HCT116 (cell line): ENCODE measurements around the gene RPL13A. TPM values are rescaled to one million over a fixed set of nuclear protein-coding genes. Genes with fewer than 3 reads are reported as not detected.
A peak's percentile ranks its signal among the peaks of the same experiment; 100 is the strongest.

Experiments
- ATAC-seq: fragments of 200-7000 bp; cut with Tn5 transposase; 2 replicates; pipeline ENCODE4 v1.9.1; 2020; ENCODE audit warnings: mild to moderate bottlenecking, moderate library complexity
- BruUV-seq: library from RNA; stranded (reverse); fragments of 400-500 nt; replicated peaks from 2 replicates; lab custom pipeline; 2021; lab: Mats Ljungman, UMichigan
- CTCF ChIA-PET: fragments of 300-600 bp; sonication (Branson Sonifier 250); formaldehyde crosslinking; loops from one replicate; lab custom pipeline; 2021; ENCODE audit warnings: antibody characterized with exemption; lab: Charles Lee
- POLR2A ChIA-PET: fragments of 300-600, 350-600 bp; sonication (Branson Sonifier 250); formaldehyde crosslinking; loops from one replicate; lab custom pipeline; 2021; ENCODE audit warnings: antibody characterized with exemption; lab: Charles Lee
- RAD21 ChIA-PET, 2 experiments: fragments of 300-600 bp; sonication (Branson Sonifier 250); formaldehyde crosslinking; loops; one replicate each; lab custom pipeline; 2023; ENCODE audit warnings: low total read pairs in 2 of 2; ENCODE audit not compliant: uncharacterized antibody in 2 of 2, unreplicated experiment in 2 of 2, low non-redundant PET in 1 of 2; lab: Charles Lee
- DNase-seq: peaks from one replicate; pipeline ENCODE4 v3.0.0-alpha.2; 2010; ENCODE audit warnings: low read depth, low spot score
- H2AFZ ChIP-seq: fragments of 200-600 bp; shearing (Covaris generic), sonication (generic); 2 replicates; pipeline ENCODE4 v1.6.1; 2017; ENCODE audit warnings: low read depth, mixed run types, mixed read lengths, antibody characterized with exemption, low read length; ENCODE audit not compliant: poor library complexity, severe bottlenecking
- H3K27ac ChIP-seq: 2 replicates; pipeline ENCODE4 v1.5.1; 2012; ENCODE audit warnings: low read depth, low read length
- H3K27me3 ChIP-seq: fragments of 200-600 bp; sonication (generic); 2 replicates; pipeline ENCODE4 v1.6.1; 2016; ENCODE audit warnings: mixed run types, low read length, mixed read lengths; ENCODE audit not compliant: insufficient read depth
- H3K36me3 ChIP-seq, 2 experiments: fragments of 200-500 bp in 1 of 2; fragments of 200-600 bp in 1 of 2; sonication (Bioruptor generic) in 1 of 2; sonication (generic) in 1 of 2; 2 replicates each; pipeline versions ENCODE4 v1.5.1 to v1.6.1; 2014 to 2016; ENCODE audit warnings: low read length in 2 of 2, inconsistent platforms in 1 of 2, mixed read lengths in 1 of 2, mixed run types in 1 of 2; ENCODE audit not compliant: insufficient read depth in 2 of 2, control insufficient read depth in 1 of 2
- H3K4me1 ChIP-seq, 2 experiments: fragments of 200-600 bp in 1 of 2; sonication (generic) in 1 of 2; 2 replicates each; pipeline versions ENCODE4 v1.5.1 to v1.6.1; 2012 to 2017; ENCODE audit warnings: low read length in 2 of 2, inconsistent platforms in 1 of 2, mild to moderate bottlenecking in 1 of 2, mixed read lengths in 1 of 2, mixed run types in 1 of 2, moderate library complexity in 1 of 2; ENCODE audit not compliant: insufficient read depth in 2 of 2, control insufficient read depth in 1 of 2
- H3K4me2 ChIP-seq: fragments of 200-600 bp; sonication (generic); 2 replicates; pipeline ENCODE4 v1.6.1; 2017; ENCODE audit warnings: mixed run types, low read length, mixed read lengths
- H3K4me3 ChIP-seq, 2 experiments: fragments of 200-600 bp in 1 of 2; sonication (generic) in 1 of 2; replicated peaks in 1 of 2; 2 replicates each; pipeline ENCODE4 v1.5.1; 2011 to 2016; ENCODE audit warnings: low read length in 2 of 2, control low read depth in 1 of 2, low read depth in 1 of 2, mild to moderate bottlenecking in 1 of 2, mixed read lengths in 1 of 2, mixed run types in 1 of 2
- H3K79me2 ChIP-seq: fragments of 200-600 bp; sonication (generic); 2 replicates; pipeline ENCODE4 v1.6.1; 2017; ENCODE audit warnings: mild to moderate bottlenecking, mixed run types, low read length, moderate library complexity, mixed read lengths; ENCODE audit not compliant: insufficient read depth
- H3K9ac ChIP-seq: fragments of 200-600 bp; sonication (generic); 2 replicates; pipeline ENCODE4 v1.6.1; 2016; ENCODE audit warnings: low read length, mixed read lengths
- H3K9me2 ChIP-seq: fragments of 200-600 bp; sonication (generic), shearing (Covaris generic); 2 replicates; pipeline ENCODE4 v1.6.1; 2017; ENCODE audit warnings: mixed run types, mild to moderate bottlenecking, moderate library complexity; ENCODE audit not compliant: insufficient read depth
- H3K9me3 ChIP-seq, 2 experiments: fragments of 200-500 bp in 1 of 2; fragments of 200-600 bp in 1 of 2; sonication (Bioruptor generic) in 1 of 2; sonication (generic) in 1 of 2; 2 replicates each; pipeline ENCODE4 v1.6.1; 2014 to 2017; ENCODE audit warnings: low read length in 2 of 2, mixed read lengths in 2 of 2, inconsistent platforms in 1 of 2, low read depth in 1 of 2, mild to moderate bottlenecking in 1 of 2, mixed run types in 1 of 2, moderate library complexity in 1 of 2; ENCODE audit not compliant: control insufficient read depth in 1 of 2, insufficient read depth in 1 of 2
- H4K20me1 ChIP-seq: fragments of 200-600 bp; sonication (generic), shearing (Covaris generic); 2 replicates; pipeline ENCODE4 v1.6.1; 2017; ENCODE audit warnings: mixed run types, mild to moderate bottlenecking, moderate library complexity; ENCODE audit not compliant: insufficient read depth
- CEBPB ChIP-seq: IDR thresholded peaks from 2 replicates; pipeline ENCODE4 v1.6.1; 2012; ENCODE audit warnings: low read depth
- CTCF ChIP-seq, 3 experiments: fragments of 200-600 bp in 1 of 3; sonication (generic) in 1 of 3; IDR thresholded peaks in 2 of 3; conservative IDR thresholded peaks in 1 of 3; 2 replicates each; pipeline ENCODE4 v1.5.1; 2012 to 2017; ENCODE audit warnings: low read depth in 2 of 3, low read length in 2 of 3, antibody characterized with exemption in 1 of 3, borderline replicate concordance in 1 of 3, control low read depth in 1 of 3, mild to moderate bottlenecking in 1 of 3, mixed read lengths in 1 of 3, mixed run types in 1 of 3, moderate library complexity in 1 of 3; ENCODE audit not compliant: insufficient read depth in 1 of 3
- EZH2 ChIP-seq: fragments of 200-600 bp; sonication (generic); IDR thresholded peaks from 2 replicates; pipeline ENCODE4 v1.6.1; 2017; ENCODE audit warnings: antibody characterized with exemption, mixed run types
- EZH2phosphoT487 ChIP-seq: fragments of 200-600 bp; IDR thresholded peaks from 2 replicates; pipeline ENCODE4 v1.6.1; 2018; ENCODE audit warnings: antibody characterized with exemption, borderline replicate concordance
- RAD21 ChIP-seq: IDR thresholded peaks from 2 replicates; pipeline ENCODE4 v1.6.1; 2012; ENCODE audit warnings: low read depth, mild to moderate bottlenecking
- YY1 ChIP-seq: IDR thresholded peaks from 2 replicates; pipeline ENCODE4 v1.6.1; 2011; ENCODE audit warnings: low read length, low read depth, moderate library complexity, mild to moderate bottlenecking; ENCODE audit not compliant: insufficient replicate concordance; ENCODE audit errors: extremely low read depth
- intact Hi-C: fragments of 100-400 bp; cut with micrococcal nuclease; formaldehyde crosslinking; loops from 2 replicates; pipeline ENCODE4 v1.10.0; 2022
- total RNA-seq: library from RNA; stranded (reverse); gene quantifications from one replicate; pipeline ENCODE4 v1.2.1, GENCODE V29; 2021; ENCODE audit not compliant: unreplicated experiment

The RPL13A gene
- total RNA-seq, 1 experiment from 2014 or later: 3,719 TPM

DNA sequence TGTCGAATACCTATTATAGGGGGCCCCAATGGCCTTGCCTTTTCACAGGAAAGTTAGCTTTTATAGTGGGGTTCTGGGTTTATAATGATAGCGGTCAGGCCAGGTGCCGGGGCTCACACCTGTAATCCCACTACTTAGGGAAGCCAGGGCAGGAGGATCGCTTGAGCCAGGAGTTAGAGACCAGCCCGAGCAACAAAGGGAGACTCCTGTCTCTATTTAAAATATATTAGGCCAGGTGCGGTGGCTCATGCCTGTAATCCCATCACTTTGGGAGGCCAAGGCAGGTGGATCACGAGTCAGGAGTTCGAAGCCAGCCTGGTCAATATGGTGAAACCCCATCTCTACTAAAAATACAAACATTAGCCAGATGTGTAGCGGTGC, 16.2 kb downstream of the RPL13A start:
- no peaks in the 10 kb centered on the region for H3K27me3 ChIP-seq

DNA sequence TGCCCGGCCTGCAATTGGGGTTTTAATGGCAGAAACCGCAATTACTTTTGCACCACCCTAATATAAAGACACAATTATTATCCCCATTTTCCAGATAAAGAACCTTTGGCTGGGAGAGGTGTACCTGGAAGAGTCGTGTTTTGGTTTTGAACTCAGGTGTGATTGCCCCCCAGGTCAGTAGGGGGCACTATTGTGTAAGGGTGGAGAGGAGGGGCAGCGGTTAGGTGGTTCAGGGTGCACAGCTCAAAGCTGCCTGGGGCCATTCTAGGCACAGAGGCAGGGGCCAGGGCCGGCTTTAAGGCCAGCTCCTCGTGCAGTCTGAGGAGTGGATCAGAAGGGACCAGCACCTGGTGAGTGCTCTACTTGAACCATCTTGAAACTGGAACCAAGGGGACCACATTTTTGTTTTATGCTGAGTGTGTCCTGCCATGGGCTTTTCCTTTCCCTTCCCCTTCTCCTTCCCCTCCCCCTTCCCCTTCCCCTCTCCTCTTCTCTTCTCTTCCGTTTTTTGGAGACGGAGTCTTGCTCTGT, 19.2 kb downstream of the RPL13A start:
- Histone ChIP-seq H3K9me2 (no peaks in the 10 kb centered on the region), H3K79me2 (no peaks in the 10 kb centered on the region), H3K4me3 (no peak overlapping the region), H3K9me3 (no peaks in the 10 kb centered on the region), H3K4me1 (peaks cover 5 to 18% of the 10 kb centered on the region in 2 experiments), H3K27ac (no peak overlapping the region), H3K36me3 (no peaks in the 10 kb centered on the region), H3K9ac (no peak overlapping the region), H3K27me3 (no peaks in the 10 kb centered on the region), H2AFZ (no peak overlapping the region), H4K20me1 (no peaks in the 10 kb centered on the region), H3K4me2 (peak overlapping the region; percentile 24; the same call in 1 of the 2 replicates)
- TF ChIP-seq EZH2phosphoT487 (no peak), YY1 (peak; percentile 59), CEBPB (no peak), CTCF (IDR thresholded peaks at IDR 0.05 in 2 of 3, conservative IDR thresholded peaks at IDR 0.05 in 1 of 3; ENCODE audit: borderline replicate concordance in 1 of 3, insufficient read depth in 1 of 3, low read depth in 2 of 3, low read length in 2 of 3) (peak; percentile 94 to 96 (median 95)), RAD21 (peak; percentile 96)
- peak; percentile 83 for ATAC-seq
- BruUV-seq: no TSS peak
- ChIA-PET CTCF (interaction anchor here (0.6 to 3.2 kb wide), 8 partner anchors 13 to 174 kb away, joined by 3 to 47 read pairs (median 4); no protein-coding TSS in a partner anchor), RAD21 (interaction anchor here (0.6 to 1.8 kb wide), 3 partner anchors 40 to 480 kb away, joined by 5 to 12 read pairs (median 8); no protein-coding TSS in a partner anchor), POLR2A (interaction anchor here (0.7 to 2.1 kb wide), 4 partner anchors 11 to 366 kb away, joined by 3 to 6 read pairs (median 4); partner anchors contain the start of gene RPS11)
- DNase-seq: no peak
- intact Hi-C loops: no loop called here

More for the DNA sequence above, 16.2 kb downstream of the RPL13A start:
- ChIA-PET CTCF (interaction anchor here (0.9 to 4.2 kb wide), 4 partner anchors 43 to 67 kb away, joined by 3 to 43 read pairs (median 6); no protein-coding TSS in a partner anchor), POLR2A (interaction anchor here (1.0 kb wide), 1 partner anchor 173 kb away, joined by 3 read pairs; the partner anchor contains the start of gene PRMT1), RAD21 (interaction anchor here (1.4 to 2.0 kb wide), 2 partner anchors 43 kb away, joined by 8 read pairs; no protein-coding TSS in a partner anchor)
- TF ChIP-seq EZH2: no peak
- no peak for ATAC-seq
- no peak overlapping the region for H3K9ac ChIP-seq
- DNase-seq: no peak
- H3K36me3 ChIP-seq: peaks cover 3 to 8% of the 10 kb centered on the region in 2 experiments; a peak in 2 of 4 replicates
- intact Hi-C loops: loop anchor here (1.0 to 2.0 kb wide), 3 partner anchors 44 to 173 kb away; partner anchors contain the start of gene PRMT1
- no peak overlapping the region; the same call in 1 of the 2 replicates for H3K27ac ChIP-seq
- no peaks in the 10 kb centered on the region for H3K9me2 ChIP-seq
- peaks cover 5 to 29% of the 10 kb centered on the region in 2 experiments for H3K4me1 ChIP-seq
- no TSS peak for BruUV-seq
- peaks cover 5% of the 10 kb centered on the region; the same call in 1 of the 2 replicates for H4K20me1 ChIP-seq
- peak overlapping the region; percentile 28; the same call in 1 of the 2 replicates for H3K4me2 ChIP-seq
- no peak overlapping the region for H3K4me3 ChIP-seq
- peak overlapping the region; percentile 84 for H2AFZ ChIP-seq
- no peaks in the 10 kb centered on the region for H3K9me3 ChIP-seq
- peaks cover 10% of the 10 kb centered on the region for H3K79me2 ChIP-seq
